ENCODE measurements around the gene HECTD3.

The HECTD3 gene

DNA sequence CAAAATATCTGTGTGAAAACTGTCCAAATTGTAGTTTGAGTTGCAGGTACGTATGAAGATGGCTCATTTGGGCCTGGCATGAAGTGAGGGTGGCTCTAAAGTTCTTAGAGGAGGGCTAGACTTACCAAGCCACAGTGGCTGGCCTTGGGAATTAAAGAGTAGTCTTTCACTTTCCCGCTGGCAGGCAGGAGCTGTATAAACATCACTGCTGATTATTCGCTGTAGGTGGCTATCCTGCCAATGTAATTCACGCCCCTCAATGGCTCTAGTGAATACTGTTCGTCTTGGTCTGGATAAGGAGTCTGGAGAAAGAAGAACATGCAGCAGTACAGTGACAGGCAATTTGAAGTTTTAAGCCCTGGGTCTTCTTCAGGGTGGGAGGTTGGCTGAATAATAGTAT is 32.0 kb upstream of the HECTD3 start:
- Histone ChIP-seq H3K4me1 (ENCODE audit: control extremely low read depth in 1 of 4, control insufficient read depth in 4 of 4, insufficient read depth in 4 of 4, low read length in 3 of 4) (no peaks in the 10 kb centered on the region), H3K36me3 (ENCODE audit: control insufficient read depth in 4 of 4, insufficient read depth in 4 of 4, low read length in 3 of 4) (peaks cover 0 to 2% (median 0%) of the 10 kb centered on the region in 4 experiments), H3K27ac (ENCODE audit: insufficient read depth in 1 of 2, low read depth in 1 of 2, low read length in 2 of 2, poor library complexity in 1 of 2, severe bottlenecking in 2 of 2) (no peak overlapping the region), H3K27me3 (replicated peaks in 2 of 5; ENCODE audit: control insufficient read depth in 4 of 5, insufficient read depth in 5 of 5, low read length in 4 of 5) (no peaks in the 10 kb centered on the region), H3K9me3 (ENCODE audit: control extremely low read depth in 1 of 5, control insufficient read depth in 4 of 5, insufficient read depth in 2 of 5, low read depth in 1 of 5, low read length in 4 of 5) (no peaks in the 10 kb centered on the region), H3K4me3 (ENCODE audit: control insufficient read depth in 1 of 7, extremely low read depth in 1 of 7, insufficient read depth in 4 of 7, low read depth in 2 of 7, low read length in 6 of 7) (no peak overlapping the region)
- CTCF ChIA-PET = interaction anchor here (1.2 kb wide), 1 partner anchor 9 kb away, joined by 5 read pairs; no protein-coding TSS in a partner anchor
- 100% methylated on average over 5 of the region's 5 CpGs for WGBS (ENCODE audit: insufficient coverage)
- DNase-seq = no peak
- POLR2A ChIA-PET = no interaction called here

DNA sequence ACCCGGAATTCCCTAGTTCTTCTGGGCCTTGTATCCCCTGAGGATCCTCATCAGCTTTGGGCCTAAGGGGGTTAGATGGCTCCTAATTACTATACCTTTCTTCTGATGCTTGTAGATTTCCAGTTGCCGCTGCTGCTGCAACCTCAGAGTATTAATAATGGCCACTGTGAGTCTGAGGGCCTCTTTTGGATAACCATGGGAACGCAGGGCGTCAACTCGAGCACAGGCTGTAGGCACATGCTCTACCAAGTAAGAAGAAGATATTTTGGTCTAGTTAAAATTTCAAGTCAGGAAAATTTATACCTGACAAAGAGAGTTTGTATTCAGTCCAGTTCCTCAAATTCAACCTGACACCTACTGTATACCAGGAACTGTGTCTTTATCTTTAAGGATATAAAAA is 29.2 kb upstream of the HECTD3 start:
- Histone ChIP-seq H3K27me3 (replicated peaks in 2 of 5; ENCODE audit: control insufficient read depth in 4 of 5, insufficient read depth in 5 of 5, low read length in 4 of 5) (no peaks in the 10 kb centered on the region), H3K27ac (ENCODE audit: insufficient read depth in 1 of 2, low read depth in 1 of 2, low read length in 2 of 2, poor library complexity in 1 of 2, severe bottlenecking in 2 of 2) (no peak overlapping the region), H3K4me3 (ENCODE audit: control insufficient read depth in 1 of 7, extremely low read depth in 1 of 7, insufficient read depth in 4 of 7, low read depth in 2 of 7, low read length in 6 of 7) (no peak overlapping the region), H3K36me3 (ENCODE audit: control insufficient read depth in 4 of 4, insufficient read depth in 4 of 4, low read length in 3 of 4) (no peaks in the 10 kb centered on the region), H3K4me1 (ENCODE audit: control extremely low read depth in 1 of 4, control insufficient read depth in 4 of 4, insufficient read depth in 4 of 4, low read length in 3 of 4) (no peaks in the 10 kb centered on the region), H3K9me3 (ENCODE audit: control extremely low read depth in 1 of 5, control insufficient read depth in 4 of 5, insufficient read depth in 2 of 5, low read depth in 1 of 5, low read length in 4 of 5) (no peaks in the 10 kb centered on the region)
- ChIA-PET CTCF (interaction anchor here (0.9 to 1.1 kb wide), 2 partner anchors 10 to 22 kb away, joined by 3 to 4 read pairs; no protein-coding TSS in a partner anchor), POLR2A (no interaction called here)
- DNase-seq = no peak
- 100% methylated on average over 2 of the region's 5 CpGs for WGBS (ENCODE audit: insufficient coverage)

DNA sequence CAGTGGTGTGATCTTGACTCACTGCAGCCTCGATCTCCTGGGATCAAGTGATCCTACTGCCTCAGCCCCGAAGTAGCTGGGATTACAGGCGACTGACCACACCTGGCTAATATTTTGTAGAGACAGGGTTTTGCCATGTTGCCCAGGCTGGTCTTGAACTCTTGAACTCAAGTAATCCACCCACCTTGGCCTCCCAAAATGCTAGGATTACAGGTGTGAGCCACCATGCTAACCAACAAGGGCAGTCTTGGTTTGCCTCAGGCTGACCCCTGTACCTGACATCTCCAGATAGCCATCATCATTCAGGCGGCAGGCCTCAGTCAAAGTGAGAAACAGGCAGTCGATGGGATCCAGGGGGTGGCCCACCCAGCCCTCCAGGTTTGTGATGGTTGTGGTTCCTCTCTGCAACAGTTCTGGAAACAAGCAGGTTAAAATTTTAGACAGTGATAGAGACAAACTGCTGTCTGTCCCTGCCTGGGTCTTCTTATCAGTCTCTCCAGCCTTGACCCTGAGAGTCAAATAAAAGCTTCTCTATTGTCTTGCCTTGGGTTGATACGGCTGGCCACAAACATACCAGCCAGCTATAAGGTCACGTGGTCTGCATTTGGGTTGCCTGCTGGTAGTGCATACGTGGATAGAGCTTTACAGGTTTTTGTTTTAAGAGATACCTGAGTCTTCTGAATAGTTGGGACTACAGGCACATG is 27.7 kb upstream of the HECTD3 start:
- no peak overlapping the region for H3K27ac ChIP-seq (ENCODE audit: insufficient read depth in 1 of 2, low read depth in 1 of 2, low read length in 2 of 2, poor library complexity in 1 of 2, severe bottlenecking in 2 of 2)
- peaks cover 0 to 3% (median 0%) of the 10 kb centered on the region in 4 experiments for H3K36me3 ChIP-seq (ENCODE audit: control insufficient read depth in 4 of 4, insufficient read depth in 4 of 4, low read length in 3 of 4)
- no peaks in the 10 kb centered on the region for H3K27me3 ChIP-seq (replicated peaks in 2 of 5; ENCODE audit: control insufficient read depth in 4 of 5, insufficient read depth in 5 of 5, low read length in 4 of 5)
- ChIA-PET CTCF (interaction anchor here (0.7 to 1.4 kb wide), 2 partner anchors 12 to 20 kb away, joined by 3 to 4 read pairs; no protein-coding TSS in a partner anchor), POLR2A (no interaction called here)
- H3K4me3 ChIP-seq (ENCODE audit: control insufficient read depth in 1 of 7, extremely low read depth in 1 of 7, insufficient read depth in 4 of 7, low read depth in 2 of 7, low read length in 6 of 7) = no peak overlapping the region
- H3K9me3 ChIP-seq (ENCODE audit: control extremely low read depth in 1 of 5, control insufficient read depth in 4 of 5, insufficient read depth in 2 of 5, low read depth in 1 of 5, low read length in 4 of 5) = no peaks in the 10 kb centered on the region
- 99% methylated on average over 7 of the region's 8 CpGs for WGBS (ENCODE audit: insufficient coverage)
- no peaks in the 10 kb centered on the region for H3K4me1 ChIP-seq (ENCODE audit: control extremely low read depth in 1 of 4, control insufficient read depth in 4 of 4, insufficient read depth in 4 of 4, low read length in 3 of 4)
- peak; percentile 40 to 79 (median 59) for DNase-seq

DNA sequence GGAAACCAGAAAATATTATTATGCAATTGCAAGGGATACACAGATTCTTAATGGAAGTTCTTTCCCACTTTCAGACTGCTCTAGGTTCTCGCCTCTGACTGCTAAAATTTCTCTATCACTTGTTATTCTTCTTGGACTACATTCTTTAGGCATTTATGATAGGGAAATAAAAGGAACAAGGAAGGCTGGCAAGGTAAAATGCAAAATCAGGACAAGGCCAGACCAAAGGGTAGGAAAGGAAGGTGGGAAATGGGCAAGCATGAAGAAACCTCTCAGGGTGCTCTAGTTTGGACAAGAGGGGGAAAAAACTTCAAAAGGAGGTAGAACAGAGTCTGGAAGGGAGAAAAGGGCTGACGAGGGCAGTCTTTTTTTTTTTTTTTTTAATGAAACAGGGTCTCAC is 27.1 kb upstream of the HECTD3 start:
- Histone ChIP-seq H3K27me3 (replicated peaks in 2 of 5; ENCODE audit: control insufficient read depth in 4 of 5, insufficient read depth in 5 of 5, low read length in 4 of 5) (no peaks in the 10 kb centered on the region), H3K27ac (ENCODE audit: insufficient read depth in 1 of 2, low read depth in 1 of 2, low read length in 2 of 2, poor library complexity in 1 of 2, severe bottlenecking in 2 of 2) (no peak overlapping the region), H3K9me3 (ENCODE audit: control extremely low read depth in 1 of 5, control insufficient read depth in 4 of 5, insufficient read depth in 2 of 5, low read depth in 1 of 5, low read length in 4 of 5) (no peaks in the 10 kb centered on the region), H3K4me3 (ENCODE audit: control insufficient read depth in 1 of 7, extremely low read depth in 1 of 7, insufficient read depth in 4 of 7, low read depth in 2 of 7, low read length in 6 of 7) (no peak overlapping the region), H3K4me1 (ENCODE audit: control extremely low read depth in 1 of 4, control insufficient read depth in 4 of 4, insufficient read depth in 4 of 4, low read length in 3 of 4) (peaks cover 0 to 2% (median under 1%) of the 10 kb centered on the region in 4 experiments), H3K36me3 (ENCODE audit: control insufficient read depth in 4 of 4, insufficient read depth in 4 of 4, low read length in 3 of 4) (peaks cover 0 to 3% (median 0%) of the 10 kb centered on the region in 4 experiments)
- ChIA-PET POLR2A (no interaction called here), CTCF (no interaction called here)
- 100% methylated on average over 1 of the region's 2 CpGs for WGBS (ENCODE audit: insufficient coverage)
- DNase-seq = no peak

DNA sequence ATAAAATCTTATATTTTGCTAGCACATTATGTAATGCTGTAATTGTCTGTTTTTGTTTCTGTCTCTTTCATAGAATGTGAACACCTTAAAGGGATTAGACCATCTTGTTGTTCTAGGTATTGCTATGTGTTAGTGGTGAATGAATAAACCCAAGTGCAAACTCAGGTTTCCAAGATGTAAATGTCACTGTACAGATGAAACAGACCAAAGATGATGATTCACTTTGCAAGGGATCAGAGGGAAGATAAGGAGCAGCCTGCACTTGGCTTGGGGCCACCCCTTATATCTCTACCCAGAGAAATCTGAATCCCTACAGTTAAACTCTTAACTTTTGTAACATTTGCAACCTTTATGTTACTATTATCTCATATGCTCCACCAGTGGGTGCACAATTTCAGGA is 26.3 kb upstream of the HECTD3 start:
- no peak overlapping the region for H3K27ac ChIP-seq (ENCODE audit: insufficient read depth in 1 of 2, low read depth in 1 of 2, low read length in 2 of 2, poor library complexity in 1 of 2, severe bottlenecking in 2 of 2)
- peaks cover 0 to 2% (median under 1%) of the 10 kb centered on the region in 4 experiments for H3K4me1 ChIP-seq (ENCODE audit: control extremely low read depth in 1 of 4, control insufficient read depth in 4 of 4, insufficient read depth in 4 of 4, low read length in 3 of 4)
- no peak overlapping the region for H3K4me3 ChIP-seq (ENCODE audit: control insufficient read depth in 1 of 7, extremely low read depth in 1 of 7, insufficient read depth in 4 of 7, low read depth in 2 of 7, low read length in 6 of 7)
- peak in 2 of 3 donors; percentile 19 to 34 for DNase-seq
- peaks cover 0 to 3% (median 0%) of the 10 kb centered on the region in 4 experiments for H3K36me3 ChIP-seq (ENCODE audit: control insufficient read depth in 4 of 4, insufficient read depth in 4 of 4, low read length in 3 of 4)
- CTCF ChIA-PET = interaction anchor here (1.4 kb wide), 1 partner anchor 18 kb away, joined by 3 read pairs; no protein-coding TSS in a partner anchor
- no peaks in the 10 kb centered on the region for H3K27me3 ChIP-seq (replicated peaks in 2 of 5; ENCODE audit: control insufficient read depth in 4 of 5, insufficient read depth in 5 of 5, low read length in 4 of 5)
- POLR2A ChIA-PET = no interaction called here
- H3K9me3 ChIP-seq (ENCODE audit: control extremely low read depth in 1 of 5, control insufficient read depth in 4 of 5, insufficient read depth in 2 of 5, low read depth in 1 of 5, low read length in 4 of 5) = no peaks in the 10 kb centered on the region

DNA sequence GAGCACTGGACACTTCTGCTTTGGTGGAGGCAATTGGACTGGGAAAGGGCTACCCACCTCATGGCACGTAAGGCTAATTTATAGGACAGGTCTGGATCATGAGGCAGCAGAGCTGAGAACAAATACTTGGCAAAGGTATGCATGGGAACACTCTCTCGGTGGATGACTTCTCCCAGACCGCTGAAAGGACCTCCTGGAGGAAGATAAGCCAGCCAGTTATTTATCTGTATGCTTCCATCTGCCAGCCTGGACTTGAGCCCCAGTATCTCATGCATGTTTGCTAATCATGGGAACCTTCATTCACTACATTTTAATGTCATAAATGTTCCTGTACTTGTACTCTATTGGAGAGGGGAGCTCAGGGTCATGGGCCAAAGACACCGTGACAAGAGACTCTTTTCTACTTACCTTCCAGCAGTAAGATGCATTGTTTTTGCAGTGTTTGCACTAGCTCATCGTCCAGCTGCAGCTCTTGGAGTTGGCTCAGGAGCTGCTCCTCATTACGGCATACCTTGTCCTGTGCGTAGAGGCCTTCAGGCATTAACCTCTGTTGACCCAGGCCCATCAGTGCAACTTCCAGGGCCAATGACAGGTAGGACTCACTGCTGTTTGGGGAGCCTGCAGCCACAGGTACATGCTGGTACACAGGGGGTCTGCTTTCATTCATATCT is 24.6 kb upstream of the HECTD3 start:
- Histone ChIP-seq H3K27ac (ENCODE audit: insufficient read depth in 1 of 2, low read depth in 1 of 2, low read length in 2 of 2, poor library complexity in 1 of 2, severe bottlenecking in 2 of 2) (no peak overlapping the region), H3K36me3 (ENCODE audit: control insufficient read depth in 4 of 4, insufficient read depth in 4 of 4, low read length in 3 of 4) (peaks cover 0 to 3% (median 0%) of the 10 kb centered on the region in 4 experiments), H3K27me3 (replicated peaks in 2 of 5; ENCODE audit: control insufficient read depth in 4 of 5, insufficient read depth in 5 of 5, low read length in 4 of 5) (no peaks in the 10 kb centered on the region), H3K9me3 (ENCODE audit: control extremely low read depth in 1 of 5, control insufficient read depth in 4 of 5, insufficient read depth in 2 of 5, low read depth in 1 of 5, low read length in 4 of 5) (no peaks in the 10 kb centered on the region), H3K4me1 (ENCODE audit: control extremely low read depth in 1 of 4, control insufficient read depth in 4 of 4, insufficient read depth in 4 of 4, low read length in 3 of 4) (peaks cover 0 to 2% (median under 1%) of the 10 kb centered on the region in 4 experiments), H3K4me3 (ENCODE audit: control insufficient read depth in 1 of 7, extremely low read depth in 1 of 7, insufficient read depth in 4 of 7, low read depth in 2 of 7, low read length in 6 of 7) (no peak overlapping the region)
- CTCF ChIA-PET = interaction anchor here (0.7 to 1.6 kb wide), 5 partner anchors 17 to 1187 kb away, joined by 3 to 6 read pairs (median 4); no protein-coding TSS in a partner anchor
- 91% methylated on average over 7 of the region's 7 CpGs for WGBS (ENCODE audit: insufficient coverage)
- DNase-seq = peak in 2 of 3 donors; percentile 22 to 41
- POLR2A ChIA-PET = no interaction called here

DNA sequence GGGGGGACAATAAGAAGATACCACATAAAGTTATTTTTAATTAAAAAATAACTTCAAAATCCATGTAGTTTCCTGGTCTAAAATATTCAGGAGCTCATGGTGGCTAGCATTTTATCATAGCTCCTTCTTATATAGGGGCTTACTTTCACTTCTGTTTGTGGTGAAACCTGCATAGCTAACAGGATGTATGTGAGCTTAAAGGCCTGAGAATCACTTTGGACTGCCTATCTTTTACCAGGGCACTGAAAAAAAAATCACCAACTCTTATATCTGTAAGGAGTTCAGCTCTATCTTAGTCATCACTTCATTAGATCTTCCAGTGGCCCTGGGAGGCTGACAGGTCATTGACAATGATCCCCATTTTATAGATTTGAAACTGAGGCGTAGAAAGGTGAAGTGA is 22.2 kb upstream of the HECTD3 start:
- peak in 2 of 3 donors; percentile 71 to 80 for DNase-seq
- POLR2A ChIA-PET = interaction anchor here (0.5 to 0.6 kb wide), 2 partner anchors 28 to 518 kb away, joined by 3 read pairs; no protein-coding TSS in a partner anchor
- peaks cover 0 to 2% (median under 1%) of the 10 kb centered on the region in 4 experiments for H3K4me1 ChIP-seq (ENCODE audit: control extremely low read depth in 1 of 4, control insufficient read depth in 4 of 4, insufficient read depth in 4 of 4, low read length in 3 of 4)
- CTCF ChIA-PET = interaction anchor here (1.9 to 2.3 kb wide), 2 partner anchors 10 to 15 kb away, joined by 5 to 12 read pairs; no protein-coding TSS in a partner anchor
- peaks cover 0 to 3% (median 0%) of the 10 kb centered on the region in 4 experiments for H3K36me3 ChIP-seq (ENCODE audit: control insufficient read depth in 4 of 4, insufficient read depth in 4 of 4, low read length in 3 of 4)
- no peak overlapping the region for H3K27ac ChIP-seq (ENCODE audit: insufficient read depth in 1 of 2, low read depth in 1 of 2, low read length in 2 of 2, poor library complexity in 1 of 2, severe bottlenecking in 2 of 2)
- no peak overlapping the region for H3K4me3 ChIP-seq (ENCODE audit: control insufficient read depth in 1 of 7, extremely low read depth in 1 of 7, insufficient read depth in 4 of 7, low read depth in 2 of 7, low read length in 6 of 7)
- no peaks in the 10 kb centered on the region for H3K9me3 ChIP-seq (ENCODE audit: control extremely low read depth in 1 of 5, control insufficient read depth in 4 of 5, insufficient read depth in 2 of 5, low read depth in 1 of 5, low read length in 4 of 5)
- H3K27me3 ChIP-seq (replicated peaks in 2 of 5; ENCODE audit: control insufficient read depth in 4 of 5, insufficient read depth in 5 of 5, low read length in 4 of 5) = no peaks in the 10 kb centered on the region
- WGBS (ENCODE audit: insufficient coverage) = no CpG with 5 or more reads among the region's 1 CpG
